ENCODE data around the gene CPXM2.

DNA sequence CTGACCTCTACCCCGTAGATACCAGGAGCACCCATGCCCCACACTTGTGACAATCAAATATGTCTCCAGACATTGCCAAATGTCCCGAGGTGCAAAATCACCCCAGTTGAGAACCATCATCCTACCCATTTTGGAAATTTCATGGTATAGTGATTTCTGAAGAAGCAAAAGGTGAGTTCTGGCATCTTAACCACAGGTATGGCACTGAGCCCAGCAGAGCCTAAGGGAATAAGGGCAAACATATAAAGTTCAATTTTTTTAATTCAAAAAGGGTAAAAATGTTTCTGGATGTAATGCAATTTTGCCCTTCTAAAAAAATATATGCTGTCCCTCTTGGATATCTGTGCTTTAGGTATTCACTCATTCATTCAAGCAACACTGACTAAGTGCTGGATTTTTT is 30.5 kb upstream of the CPXM2 start:
- TF ChIP-seq, protein P1, sequence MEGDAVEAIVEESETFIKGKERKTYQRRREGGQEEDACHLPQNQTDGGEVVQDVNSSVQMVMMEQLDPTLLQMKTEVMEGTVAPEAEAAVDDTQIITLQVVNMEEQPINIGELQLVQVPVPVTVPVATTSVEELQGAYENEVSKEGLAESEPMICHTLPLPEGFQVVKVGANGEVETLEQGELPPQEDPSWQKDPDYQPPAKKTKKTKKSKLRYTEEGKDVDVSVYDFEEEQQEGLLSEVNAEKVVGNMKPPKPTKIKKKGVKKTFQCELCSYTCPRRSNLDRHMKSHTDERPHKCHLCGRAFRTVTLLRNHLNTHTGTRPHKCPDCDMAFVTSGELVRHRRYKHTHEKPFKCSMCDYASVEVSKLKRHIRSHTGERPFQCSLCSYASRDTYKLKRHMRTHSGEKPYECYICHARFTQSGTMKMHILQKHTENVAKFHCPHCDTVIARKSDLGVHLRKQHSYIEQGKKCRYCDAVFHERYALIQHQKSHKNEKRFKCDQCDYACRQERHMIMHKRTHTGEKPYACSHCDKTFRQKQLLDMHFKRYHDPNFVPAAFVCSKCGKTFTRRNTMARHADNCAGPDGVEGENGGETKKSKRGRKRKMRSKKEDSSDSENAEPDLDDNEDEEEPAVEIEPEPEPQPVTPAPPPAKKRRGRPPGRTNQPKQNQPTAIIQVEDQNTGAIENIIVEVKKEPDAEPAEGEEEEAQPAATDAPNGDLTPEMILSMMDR (IDR thresholded peaks at IDR 0.05; ENCODE audit: poor library complexity): no peak
- no peak for TF ChIP-seq EZH2phosphoT487 (IDR thresholded peaks at IDR 0.05; ENCODE audit: low read depth, severe bottlenecking, unreplicated experiment)
- TF ChIP-seq EZH2 (IDR thresholded peaks at IDR 0.05; ENCODE audit: borderline replicate concordance): no peak
